Measurements from ENCODE around the gene IL12RB2. TPM values are rescaled to one million over a fixed set of nuclear protein-coding genes. Genes with fewer than 3 reads are reported as not detected.

IL12RB2 gene
- polyA plus RNA-seq, 6 donors from 2014 or later, result not detected

DNA sequence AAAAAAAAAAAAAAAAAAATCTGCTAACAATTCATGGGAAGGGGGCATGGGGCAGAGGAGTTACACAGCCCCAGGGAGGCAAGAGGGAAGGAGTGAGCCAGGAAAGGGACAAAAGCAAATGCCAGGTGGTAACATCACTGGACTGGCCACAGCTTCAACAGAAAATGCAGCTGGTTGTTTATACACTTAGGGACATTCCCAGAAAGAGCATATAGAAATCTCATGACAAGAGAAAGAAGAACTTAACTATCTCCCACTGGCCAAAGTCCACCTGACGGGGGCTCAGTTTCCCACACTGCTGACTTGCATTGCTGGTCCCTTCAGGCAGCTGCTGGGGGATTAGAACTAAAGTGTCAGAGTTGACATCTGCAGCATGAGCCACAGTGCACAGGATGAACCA lies 14.8 kb downstream of the IL12RB2 start:
- no peaks in the 10 kb centered on the region for H3K36me3 Mint-ChIP-seq
- H3K27me3 Mint-ChIP-seq, result no peaks in the 10 kb centered on the region
- DNase-seq, result no peak
- no peaks in the 10 kb centered on the region for H3K9me3 Mint-ChIP-seq
- H3K4me3 Mint-ChIP-seq, result no peak overlapping the region
- ATAC-seq (ENCODE audit: low read depth in 2 of 2), result no peak
- H3K4me1 Mint-ChIP-seq, result no peaks in the 10 kb centered on the region
- H3K27ac Mint-ChIP-seq, result peak overlapping the region in 1 of 6 donors; percentile 39

DNA sequence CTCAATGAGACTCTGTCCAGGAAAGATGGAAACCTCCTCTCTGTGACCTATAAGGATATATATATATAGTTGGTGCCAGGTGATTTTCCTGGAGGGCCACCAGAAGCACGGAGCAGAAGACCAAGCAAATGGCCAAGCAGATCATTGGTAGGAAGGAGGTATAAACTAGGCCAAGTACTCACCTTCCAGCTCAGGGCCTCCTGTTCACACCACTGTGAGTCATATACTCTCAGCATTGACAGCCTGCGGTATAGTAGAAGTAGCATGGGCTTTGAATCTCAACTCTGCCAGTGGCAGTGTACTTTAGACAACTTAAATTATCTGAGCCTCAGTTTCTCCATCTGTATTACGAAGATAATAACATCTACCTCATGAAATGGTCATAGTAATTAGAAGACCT lies 15.4 kb downstream of the IL12RB2 start:
- DNase-seq, result no peak
- Mint-ChIP-seq H3K27ac (no peak overlapping the region), H3K4me1 (no peaks in the 10 kb centered on the region), H3K9me3 (no peaks in the 10 kb centered on the region), H3K36me3 (no peaks in the 10 kb centered on the region), H3K4me3 (no peak overlapping the region), H3K27me3 (no peaks in the 10 kb centered on the region)
- ATAC-seq (ENCODE audit: low read depth in 2 of 2), result no peak

DNA sequence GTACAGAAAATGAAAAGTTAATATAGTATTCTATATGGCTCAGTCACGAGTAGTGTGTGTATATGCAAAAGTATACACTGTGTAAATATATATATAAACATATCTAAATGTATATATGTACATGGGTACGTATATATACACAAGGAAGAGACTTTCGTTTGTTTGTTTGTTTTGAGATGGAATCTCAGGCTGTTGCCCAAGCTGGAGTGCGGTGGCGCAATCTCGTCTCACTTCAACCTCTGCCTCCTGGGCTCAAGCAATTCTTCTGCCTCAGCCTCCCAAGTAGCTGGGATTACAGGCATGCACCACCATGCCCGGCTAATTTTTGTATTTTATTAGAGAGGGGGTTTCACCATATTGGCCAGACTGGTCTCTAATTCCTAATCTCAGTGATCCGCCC lies 16.4 kb downstream of the IL12RB2 start:
- H3K27me3 Mint-ChIP-seq, result no peaks in the 10 kb centered on the region
- H3K4me1 Mint-ChIP-seq, result no peaks in the 10 kb centered on the region
- H3K36me3 Mint-ChIP-seq, result no peaks in the 10 kb centered on the region
- ATAC-seq (ENCODE audit: low read depth in 2 of 2) (no peak), DNase-seq (no peak)
- H3K4me3 Mint-ChIP-seq, result no peak overlapping the region
- H3K27ac Mint-ChIP-seq, result no peak overlapping the region
- no peaks in the 10 kb centered on the region for H3K9me3 Mint-ChIP-seq

DNA sequence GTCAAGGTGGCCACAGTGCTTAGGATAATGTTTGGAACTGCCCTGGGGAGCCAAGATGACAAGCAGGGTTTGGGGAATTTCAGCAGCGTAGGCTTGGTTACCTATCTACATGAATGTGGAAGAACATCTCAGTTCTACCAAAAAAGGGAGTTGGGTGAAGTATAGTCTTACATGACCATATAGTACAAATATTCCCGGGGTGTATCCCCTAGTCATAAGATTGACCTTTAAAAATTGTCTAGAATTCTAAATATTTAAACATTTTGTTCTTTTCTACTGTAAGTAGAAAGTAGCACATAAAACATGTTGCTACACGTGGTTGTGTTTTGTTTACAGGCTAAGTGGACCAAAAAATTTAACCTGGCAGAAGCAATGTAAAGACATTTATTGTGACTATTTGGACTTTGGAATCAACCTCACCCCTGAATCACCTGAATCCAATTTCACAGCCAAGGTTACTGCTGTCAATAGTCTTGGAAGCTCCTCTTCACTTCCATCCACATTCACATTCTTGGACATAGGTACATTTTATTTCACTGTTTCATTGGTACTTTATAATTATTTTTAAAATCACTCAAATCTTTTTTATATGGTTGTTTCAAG lies 20.3 kb downstream of the IL12RB2 start:
- H3K9me3 Mint-ChIP-seq, result no peaks in the 10 kb centered on the region
- H3K36me3 Mint-ChIP-seq, result no peaks in the 10 kb centered on the region
- ATAC-seq (ENCODE audit: low read depth in 2 of 2) (no peak), DNase-seq (no peak)
- H3K27ac Mint-ChIP-seq, result no peak overlapping the region
- H3K4me1 Mint-ChIP-seq, result no peaks in the 10 kb centered on the region
- H3K4me3 Mint-ChIP-seq, result no peak overlapping the region
- no peaks in the 10 kb centered on the region for H3K27me3 Mint-ChIP-seq

DNA sequence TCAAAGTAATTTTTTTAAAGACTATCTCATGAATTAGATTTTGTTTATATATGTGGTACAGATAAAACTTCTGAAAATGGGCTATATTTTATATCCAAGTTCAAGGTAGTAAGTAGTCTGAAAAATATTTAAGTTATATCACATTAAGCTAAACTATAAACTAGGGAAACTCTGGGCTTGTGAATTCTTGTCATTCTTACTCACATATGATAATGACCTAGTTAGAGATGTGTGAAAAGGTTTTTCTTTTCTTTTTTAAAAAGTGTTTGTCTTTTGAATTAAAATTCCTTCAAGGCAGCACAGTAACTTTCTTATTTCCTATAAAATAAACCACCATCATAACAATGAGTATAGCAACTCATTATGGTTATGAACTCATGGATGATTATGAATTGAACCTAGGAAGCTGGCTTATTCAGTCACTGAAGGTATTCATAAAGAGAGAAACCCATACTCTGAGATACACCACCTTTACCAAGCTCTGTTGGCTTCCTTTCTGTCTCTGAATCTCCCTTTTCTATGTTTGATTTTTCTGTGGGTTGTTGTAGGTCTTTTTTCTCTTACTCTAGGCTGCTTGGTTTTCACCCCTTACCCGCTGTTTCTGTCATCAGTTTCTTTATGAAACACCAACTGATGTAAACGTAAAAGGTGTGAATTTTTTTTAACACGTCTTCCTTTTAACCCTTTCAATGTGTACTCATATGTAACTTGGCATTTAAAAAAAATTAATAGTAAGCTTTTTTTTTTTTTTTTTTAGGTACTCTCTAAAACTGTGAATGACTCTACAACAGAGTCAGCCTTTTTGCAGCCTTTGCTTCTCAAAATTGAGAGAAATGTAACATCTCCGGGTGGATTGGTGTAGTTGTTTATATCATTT lies 25.2 kb downstream of the IL12RB2 start:
- Mint-ChIP-seq H3K36me3 (no peaks in the 10 kb centered on the region), H3K4me1 (peaks cover 8 to 16% (median 12%) of the 10 kb centered on the region in 3 donors), H3K27ac (peak overlapping the region in 1 of 6 donors; percentile 22), H3K27me3 (peaks cover 0 to 5% (median 3%) of the 10 kb centered on the region in 3 donors), H3K4me3 (no peak overlapping the region), H3K9me3 (no peaks in the 10 kb centered on the region)
- DNase-seq, result no peak
- peak; percentile 23 to 50 for ATAC-seq (ENCODE audit: low read depth in 2 of 2)

DNA sequence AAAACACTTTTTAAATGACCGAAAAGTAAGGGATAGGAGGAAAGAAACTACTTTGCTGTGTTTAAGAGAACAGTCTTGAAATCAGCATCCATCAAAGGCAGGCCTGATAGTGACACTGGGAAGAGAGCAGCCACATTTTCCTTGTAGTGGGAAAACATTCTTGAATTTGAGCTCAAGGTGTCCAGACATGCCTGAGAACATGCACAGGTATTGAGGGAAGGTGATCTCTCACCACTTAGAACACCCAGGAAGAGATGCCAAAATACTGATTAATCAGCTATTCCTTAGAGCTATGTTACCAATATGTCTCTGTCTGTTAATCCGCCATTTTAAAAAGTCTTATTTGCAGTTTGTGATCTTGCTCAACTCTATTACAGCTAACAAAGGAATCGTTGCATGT lies 25.9 kb downstream of the IL12RB2 start:
- no peak for DNase-seq
- Mint-ChIP-seq H3K27me3 (peaks cover 0 to 5% (median 3%) of the 10 kb centered on the region in 3 donors), H3K36me3 (no peaks in the 10 kb centered on the region), H3K9me3 (no peaks in the 10 kb centered on the region), H3K27ac (no peak overlapping the region), H3K4me1 (peaks cover 10 to 23% (median 15%) of the 10 kb centered on the region in 3 donors), H3K4me3 (no peak overlapping the region)
- ATAC-seq (ENCODE audit: low read depth in 2 of 2), result no peak

DNA sequence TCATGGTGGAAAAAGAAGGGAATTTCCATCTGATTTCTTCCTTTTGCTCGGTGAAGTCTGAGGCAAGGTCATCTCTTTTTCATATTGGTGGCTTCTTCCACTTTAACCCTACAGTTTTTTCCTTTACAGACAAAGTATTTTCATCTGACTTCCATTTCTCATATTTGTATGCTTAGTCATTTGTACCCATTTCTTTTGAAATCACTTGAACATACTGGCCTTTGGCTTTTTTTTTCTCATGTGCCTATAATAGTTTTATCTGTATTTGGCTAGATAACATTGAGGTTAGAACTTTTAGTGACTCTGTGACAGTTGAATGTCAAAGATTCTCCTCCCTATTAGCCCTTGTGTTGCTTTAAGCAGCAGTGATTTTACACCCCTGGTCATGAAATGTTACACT lies 27.7 kb downstream of the IL12RB2 start:
- H3K27ac Mint-ChIP-seq, result no peak overlapping the region
- DNase-seq, result no peak
- no peak overlapping the region for H3K4me3 Mint-ChIP-seq
- H3K27me3 Mint-ChIP-seq, result peaks cover 0 to 5% (median 3%) of the 10 kb centered on the region in 3 donors
- H3K9me3 Mint-ChIP-seq, result no peaks in the 10 kb centered on the region
- no peaks in the 10 kb centered on the region for H3K36me3 Mint-ChIP-seq
- no peak for ATAC-seq (ENCODE audit: low read depth in 2 of 2)
- H3K4me1 Mint-ChIP-seq, result peaks cover 24 to 41% (median 33%) of the 10 kb centered on the region in 3 donors

DNA sequence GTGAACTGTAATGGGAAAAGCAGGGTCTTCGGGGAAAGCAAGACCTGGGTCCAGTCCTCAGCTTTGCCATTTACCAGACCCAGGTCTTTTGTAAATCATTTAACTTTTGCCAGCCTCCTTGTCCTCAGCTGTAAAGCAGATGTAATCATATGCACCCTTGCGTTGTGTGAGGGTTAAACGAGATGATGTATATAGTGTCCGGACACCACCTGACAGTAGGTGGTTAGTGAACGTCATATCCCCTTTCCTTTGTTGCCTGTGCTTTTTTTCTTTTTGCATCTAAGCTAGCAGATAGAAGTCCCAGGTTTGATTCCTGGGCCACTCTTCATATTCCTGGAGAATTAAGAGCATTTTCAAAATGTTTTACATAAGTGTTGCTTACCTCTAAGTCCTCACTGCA lies 28.5 kb downstream of the IL12RB2 start:
- DNase-seq (no peak), ATAC-seq (ENCODE audit: low read depth in 2 of 2) (no peak)
- Mint-ChIP-seq H3K27me3 (peaks cover 0 to 5% (median 3%) of the 10 kb centered on the region in 3 donors), H3K4me1 (peaks cover 31 to 48% (median 40%) of the 10 kb centered on the region in 3 donors), H3K9me3 (no peaks in the 10 kb centered on the region), H3K36me3 (no peaks in the 10 kb centered on the region), H3K27ac (no peak overlapping the region), H3K4me3 (no peak overlapping the region)

DNA sequence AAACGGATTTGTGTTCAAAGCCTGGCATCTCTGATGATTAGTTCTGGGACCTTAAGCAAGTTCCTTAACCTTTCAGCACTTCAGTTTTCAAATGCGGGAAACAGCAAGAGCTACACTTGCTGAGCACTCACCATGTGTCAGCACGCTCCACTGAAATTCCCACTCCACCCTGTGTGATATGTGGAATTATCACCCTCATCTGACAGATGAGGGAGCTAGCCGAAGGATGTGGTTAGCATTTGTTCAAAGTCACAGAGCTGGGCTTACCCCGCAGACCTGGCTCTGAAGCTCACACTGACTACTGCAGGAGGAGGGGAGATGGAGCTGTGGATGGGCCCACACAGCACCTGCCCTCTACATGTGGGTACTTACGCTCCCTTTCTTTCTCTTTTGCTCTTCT lies 29.1 kb downstream of the IL12RB2 start:
- Mint-ChIP-seq H3K4me3 (peak overlapping the region in 2 of 8 donors; percentile 14 to 23), H3K27ac (peak overlapping the region in 1 of 6 donors; percentile 11), H3K4me1 (peaks cover 35 to 55% (median 46%) of the 10 kb centered on the region in 3 donors), H3K36me3 (no peaks in the 10 kb centered on the region), H3K27me3 (peaks cover 0 to 5% (median 3%) of the 10 kb centered on the region in 3 donors), H3K9me3 (peaks cover 0 to under 1% (median 0%) of the 10 kb centered on the region in 7 donors)
- DNase-seq, result no peak
- no peak for ATAC-seq (ENCODE audit: low read depth in 2 of 2)

DNA sequence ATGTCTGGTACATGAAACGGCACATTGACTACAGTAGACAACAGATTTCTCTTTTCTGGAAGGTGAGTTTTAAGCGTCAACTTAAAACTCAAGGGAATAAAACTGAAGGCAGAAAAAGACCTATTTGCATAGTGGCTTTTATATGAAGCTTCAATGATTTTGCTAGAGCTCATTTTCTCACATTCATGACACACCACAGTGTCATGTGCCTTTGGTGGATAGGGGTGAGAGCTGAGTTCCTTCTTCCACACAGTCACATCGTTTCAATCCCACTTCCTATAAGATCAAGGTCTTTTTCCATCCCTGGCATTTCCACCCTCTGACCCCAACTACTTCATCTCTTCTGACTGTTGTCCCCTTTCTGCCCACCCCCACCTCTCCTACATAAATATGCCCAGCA lies 31.0 kb downstream of the IL12RB2 start:
- Mint-ChIP-seq H3K4me1 (peaks cover 43 to 62% (median 55%) of the 10 kb centered on the region in 3 donors), H3K27me3 (peaks cover 0 to 5% (median 3%) of the 10 kb centered on the region in 3 donors), H3K27ac (peak overlapping the region; percentile 24 to 96 (median 52)), H3K9me3 (peaks cover 0 to 2% (median 0%) of the 10 kb centered on the region in 7 donors), H3K4me3 (peak overlapping the region; percentile 6 to 79 (median 54)), H3K36me3 (no peaks in the 10 kb centered on the region)
- peak; percentile 62 for DNase-seq
- peak; percentile 92 to 93 for ATAC-seq (ENCODE audit: low read depth in 2 of 2)

DNA sequence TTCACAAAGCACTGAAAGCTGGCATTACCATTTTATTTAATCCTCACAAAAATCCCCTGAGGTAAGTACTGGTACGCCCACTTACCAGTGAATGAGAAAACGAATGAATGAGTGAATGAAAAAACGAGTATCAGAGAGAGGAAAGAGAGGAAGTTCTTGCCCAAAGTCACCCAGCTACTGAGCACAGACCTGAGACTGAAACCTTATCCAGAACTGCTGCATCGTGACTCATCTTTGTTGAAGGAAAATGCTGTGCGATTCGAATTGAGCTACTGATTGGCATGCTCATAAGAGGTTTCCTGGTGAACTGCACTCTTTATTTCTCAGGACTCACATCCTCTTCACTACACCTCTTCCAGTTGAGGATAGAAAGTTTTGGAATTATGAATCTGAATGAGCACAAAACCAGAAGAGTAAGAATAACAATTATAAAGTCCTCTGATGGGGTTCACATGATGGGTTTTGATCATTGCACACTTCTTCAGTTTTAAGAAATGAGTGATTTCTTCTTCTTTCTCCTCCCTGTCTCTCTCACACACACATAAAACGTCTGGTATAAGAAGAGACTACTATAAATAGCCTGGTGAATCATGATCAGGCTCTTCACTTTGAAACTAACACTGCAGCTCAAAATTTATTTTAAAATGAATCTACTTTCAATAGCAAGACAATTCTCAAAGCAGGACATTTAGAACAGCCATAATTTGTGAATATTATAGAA lies 32.1 kb downstream of the IL12RB2 start:
- Mint-ChIP-seq H3K4me3 (peak overlapping the region in 4 of 8 donors; percentile 0 to 62 (median 43)), H3K4me1 (peaks cover 43 to 62% (median 55%) of the 10 kb centered on the region in 3 donors), H3K9me3 (peaks cover 0 to 2% (median 0%) of the 10 kb centered on the region in 7 donors), H3K27ac (peak overlapping the region in 4 of 6 donors; percentile 12 to 81 (median 46)), H3K27me3 (peaks cover 0 to 5% (median 3%) of the 10 kb centered on the region in 3 donors), H3K36me3 (no peaks in the 10 kb centered on the region)
- DNase-seq (no peak), ATAC-seq (ENCODE audit: low read depth in 2 of 2) (no peak)

DNA sequence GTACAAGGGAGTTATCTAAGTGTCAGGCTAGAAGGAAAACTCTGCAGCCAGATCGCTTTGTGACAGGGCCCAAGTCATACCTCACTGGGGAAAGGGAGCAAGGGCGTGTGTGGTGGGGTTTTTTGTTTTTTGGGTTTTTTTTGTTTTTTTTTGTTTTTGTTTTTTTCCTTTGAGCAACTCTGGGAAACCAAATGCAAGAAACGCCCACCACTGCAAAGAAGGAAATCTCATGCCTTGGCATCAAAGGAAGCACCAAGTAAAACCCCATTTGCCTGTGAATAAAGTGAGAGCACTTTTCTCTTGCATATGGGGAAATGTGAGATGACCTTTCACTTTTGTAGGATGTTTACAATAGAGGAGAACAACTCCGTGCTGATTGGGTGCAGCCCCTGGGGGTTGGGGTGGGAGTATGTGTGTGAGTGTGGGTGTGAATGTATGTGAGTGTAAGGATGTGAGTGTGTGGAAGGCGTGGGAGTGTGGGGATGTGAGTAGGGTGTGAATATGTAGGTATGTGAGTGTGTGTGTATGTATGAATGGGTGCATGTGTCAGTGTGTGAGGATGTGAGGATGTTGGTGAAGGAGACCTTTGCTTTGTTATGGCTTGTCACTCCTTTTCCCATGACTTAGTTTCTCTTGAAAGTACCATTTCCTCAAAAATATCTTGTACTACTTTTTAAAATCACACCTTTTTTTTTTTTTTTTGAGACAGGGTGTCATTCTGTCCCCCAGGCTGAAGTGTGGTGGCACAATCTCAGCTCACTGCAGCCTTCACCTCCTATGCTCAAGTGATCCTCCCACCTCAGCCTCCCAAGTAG lies 34.6 kb downstream of the IL12RB2 start:
- no peaks in the 10 kb centered on the region for H3K27me3 Mint-ChIP-seq
- H3K4me3 Mint-ChIP-seq, result peak overlapping the region in 1 of 8 donors; percentile 4
- DNase-seq (no peak), ATAC-seq (ENCODE audit: low read depth in 2 of 2) (no peak)
- H3K27ac Mint-ChIP-seq, result peak overlapping the region in 5 of 6 donors; percentile 1 to 71 (median 65)
- H3K36me3 Mint-ChIP-seq, result no peaks in the 10 kb centered on the region
- H3K9me3 Mint-ChIP-seq, result peaks cover 0 to 2% (median 0%) of the 10 kb centered on the region in 7 donors
- peaks cover 40 to 60% (median 52%) of the 10 kb centered on the region in 3 donors for H3K4me1 Mint-ChIP-seq

Data from naive B cell (primary cell).